HepG2 (cell line): ENCODE measurements around the gene LRRC8D. TPM values are rescaled to one million over a fixed set of nuclear protein-coding genes. Genes with fewer than 3 reads are reported as not detected.

Experiments used
- CENPBD1 ChIP-seq: sonication (generic); formaldehyde crosslinking; IDR thresholded peaks from 2 replicates; pipeline ENCODE4 v1.8.0; 2022; ENCODE audit warnings: missing genetic modification reagents, low read depth, mild to moderate bottlenecking, borderline replicate concordance
- PHF21A ChIP-seq: sonication (generic); formaldehyde crosslinking; IDR thresholded peaks from 2 replicates; pipeline ENCODE4 v1.5.0; 2020; ENCODE audit warnings: mild to moderate bottlenecking, missing genetic modification reagents
- SAP130 ChIP-seq: IDR thresholded peaks from 2 replicates; pipeline ENCODE4 v1.6.1; 2016; ENCODE audit warnings: low read depth
- SNAPC2 ChIP-seq: sonication (generic); formaldehyde crosslinking; IDR thresholded peaks from 2 replicates; pipeline ENCODE4 v1.8.1; 2022; ENCODE audit warnings: mild to moderate bottlenecking, missing genetic modification reagents
- ZNF235 ChIP-seq: sonication (generic); formaldehyde crosslinking; IDR thresholded peaks from 2 replicates; pipeline ENCODE4 v1.8.1; 2023; ENCODE audit warnings: mild to moderate bottlenecking, missing genetic modification reagents, borderline replicate concordance
- ZNF446 ChIP-seq: sonication (generic); formaldehyde crosslinking; IDR thresholded peaks from 2 replicates; pipeline ENCODE4 v1.5.0; 2020; ENCODE audit warnings: mild to moderate bottlenecking, missing genetic modification reagents
- ZNF704 ChIP-seq: sonication (generic); formaldehyde crosslinking; IDR thresholded peaks from 2 replicates; pipeline ENCODE4 v1.8.1; 2023; ENCODE audit warnings: mild to moderate bottlenecking, inconsistent platforms, moderate library complexity, missing genetic modification reagents, borderline replicate concordance
- ZNF800 ChIP-seq: sonication (generic); formaldehyde crosslinking; IDR thresholded peaks from 2 replicates; pipeline ENCODE4 v1.4.0; 2020; ENCODE audit warnings: missing genetic modification reagents
- ZSCAN29 ChIP-seq: sonication (generic); formaldehyde crosslinking; conservative IDR thresholded peaks from 2 replicates; pipeline ENCODE4 v1.4.0; 2020; ENCODE audit warnings: mild to moderate bottlenecking, missing genetic modification reagents
- polyA plus RNA-seq, 8 experiments: library from polyadenylated mRNA; depleted of rRNA in 3 of 8; stranded (reverse) in 7 of 8; unstranded in 1 of 8; fragments of >200 nt; fragmentation: Illumina TruSeq in 4 of 8; extraction: Trizol in 4 of 8; gene quantifications; 2 replicates each; pipeline versions ENCODE4 v1.2.1 to v1.2.3, GENCODE V29; 2011 to 2016; ENCODE audit warnings: low read depth in 4 of 8, missing spikeins in 1 of 8, mixed read lengths in 1 of 8; ENCODE audit not compliant: insufficient read depth in 1 of 8
- total RNA-seq, 5 experiments: library from RNA; depleted of rRNA; stranded (reverse); fragments of >200 nt; fragmentation: Illumina TruSeq; extraction: Trizol; gene quantifications; 2 replicates each; pipeline ENCODE4 v1.2.3, GENCODE V29; 2016; ENCODE audit warnings: low read depth in 1 of 5
- TF ChIP-seq, protein P1 (sequence below), 2 experiments: fragments of 450-650 bp in 1 of 2; sonication (generic) in 1 of 2; formaldehyde crosslinking in 1 of 2; IDR thresholded peaks; 2 replicates each; pipeline versions ENCODE4 v1.6.1 to v1.8.0; 2016 to 2022; ENCODE audit warnings: antibody characterized with exemption in 1 of 2, mild to moderate bottlenecking in 1 of 2, missing genetic modification reagents in 1 of 2
- TF ChIP-seq, protein P2 (sequence below): sonication (generic); formaldehyde crosslinking; IDR thresholded peaks from 2 replicates; pipeline ENCODE4 v1.4.0; 2020; ENCODE audit warnings: missing genetic modification reagents, borderline replicate concordance

The LRRC8D gene
- total and polyA plus RNA-seq, 2 of the 13 experiments (the other 11 are each of a cell fraction or from before 2014, with no cell fraction given): 29.9 to 45.5 TPM

- TF ChIP-seq, protein P1, sequence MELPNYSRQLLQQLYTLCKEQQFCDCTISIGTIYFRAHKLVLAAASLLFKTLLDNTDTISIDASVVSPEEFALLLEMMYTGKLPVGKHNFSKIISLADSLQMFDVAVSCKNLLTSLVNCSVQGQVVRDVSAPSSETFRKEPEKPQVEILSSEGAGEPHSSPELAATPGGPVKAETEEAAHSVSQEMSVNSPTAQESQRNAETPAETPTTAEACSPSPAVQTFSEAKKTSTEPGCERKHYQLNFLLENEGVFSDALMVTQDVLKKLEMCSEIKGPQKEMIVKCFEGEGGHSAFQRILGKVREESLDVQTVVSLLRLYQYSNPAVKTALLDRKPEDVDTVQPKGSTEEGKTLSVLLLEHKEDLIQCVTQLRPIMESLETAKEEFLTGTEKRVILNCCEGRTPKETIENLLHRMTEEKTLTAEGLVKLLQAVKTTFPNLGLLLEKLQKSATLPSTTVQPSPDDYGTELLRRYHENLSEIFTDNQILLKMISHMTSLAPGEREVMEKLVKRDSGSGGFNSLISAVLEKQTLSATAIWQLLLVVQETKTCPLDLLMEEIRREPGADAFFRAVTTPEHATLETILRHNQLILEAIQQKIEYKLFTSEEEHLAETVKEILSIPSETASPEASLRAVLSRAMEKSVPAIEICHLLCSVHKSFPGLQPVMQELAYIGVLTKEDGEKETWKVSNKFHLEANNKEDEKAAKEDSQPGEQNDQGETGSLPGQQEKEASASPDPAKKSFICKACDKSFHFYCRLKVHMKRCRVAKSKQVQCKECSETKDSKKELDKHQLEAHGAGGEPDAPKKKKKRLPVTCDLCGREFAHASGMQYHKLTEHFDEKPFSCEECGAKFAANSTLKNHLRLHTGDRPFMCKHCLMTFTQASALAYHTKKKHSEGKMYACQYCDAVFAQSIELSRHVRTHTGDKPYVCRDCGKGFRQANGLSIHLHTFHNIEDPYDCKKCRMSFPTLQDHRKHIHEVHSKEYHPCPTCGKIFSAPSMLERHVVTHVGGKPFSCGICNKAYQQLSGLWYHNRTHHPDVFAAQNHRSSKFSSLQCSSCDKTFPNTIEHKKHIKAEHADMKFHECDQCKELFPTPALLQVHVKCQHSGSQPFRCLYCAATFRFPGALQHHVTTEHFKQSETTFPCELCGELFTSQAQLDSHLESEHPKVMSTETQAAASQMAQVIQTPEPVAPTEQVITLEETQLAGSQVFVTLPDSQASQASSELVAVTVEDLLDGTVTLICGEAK (IDR thresholded peaks at IDR 0.05): no peak
- TF ChIP-seq, protein P1 (CRISPR knock-in tag; IDR thresholded peaks at IDR 0.05): peak; percentile 34; the same call in 1 of the 2 replicates
- TF ChIP-seq ZNF235 (CRISPR knock-in tag) (no peak), CENPBD1 (CRISPR knock-in tag) (no peak), SNAPC2 (CRISPR knock-in tag) (no peak), ZNF446 (CRISPR knock-in tag) (no peak), ZSCAN29 (CRISPR knock-in tag) (no peak), SAP130 (CRISPR knock-in tag) (peak; percentile 71), ZNF704 (CRISPR knock-in tag) (no peak), ZNF800 (CRISPR knock-in tag) (no peak), PHF21A (CRISPR knock-in tag) (peak; percentile 82)
- TF ChIP-seq, protein P2, sequence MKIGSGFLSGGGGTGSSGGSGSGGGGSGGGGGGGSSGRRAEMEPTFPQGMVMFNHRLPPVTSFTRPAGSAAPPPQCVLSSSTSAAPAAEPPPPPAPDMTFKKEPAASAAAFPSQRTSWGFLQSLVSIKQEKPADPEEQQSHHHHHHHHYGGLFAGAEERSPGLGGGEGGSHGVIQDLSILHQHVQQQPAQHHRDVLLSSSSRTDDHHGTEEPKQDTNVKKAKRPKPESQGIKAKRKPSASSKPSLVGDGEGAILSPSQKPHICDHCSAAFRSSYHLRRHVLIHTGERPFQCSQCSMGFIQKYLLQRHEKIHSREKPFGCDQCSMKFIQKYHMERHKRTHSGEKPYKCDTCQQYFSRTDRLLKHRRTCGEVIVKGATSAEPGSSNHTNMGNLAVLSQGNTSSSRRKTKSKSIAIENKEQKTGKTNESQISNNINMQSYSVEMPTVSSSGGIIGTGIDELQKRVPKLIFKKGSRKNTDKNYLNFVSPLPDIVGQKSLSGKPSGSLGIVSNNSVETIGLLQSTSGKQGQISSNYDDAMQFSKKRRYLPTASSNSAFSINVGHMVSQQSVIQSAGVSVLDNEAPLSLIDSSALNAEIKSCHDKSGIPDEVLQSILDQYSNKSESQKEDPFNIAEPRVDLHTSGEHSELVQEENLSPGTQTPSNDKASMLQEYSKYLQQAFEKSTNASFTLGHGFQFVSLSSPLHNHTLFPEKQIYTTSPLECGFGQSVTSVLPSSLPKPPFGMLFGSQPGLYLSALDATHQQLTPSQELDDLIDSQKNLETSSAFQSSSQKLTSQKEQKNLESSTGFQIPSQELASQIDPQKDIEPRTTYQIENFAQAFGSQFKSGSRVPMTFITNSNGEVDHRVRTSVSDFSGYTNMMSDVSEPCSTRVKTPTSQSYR: no peak
These were observed 107.7 kb downstream of the LRRC8D start (continued) for GRCh38 chr1:89928506-89928905.
